HG03520 (cell line): ENCODE results near the gene GRB7.
A peak's percentile ranks its signal among the peaks of the same experiment; 100 is the strongest.
"Not testable (repeated sequence)": the region's sequence is repeated elsewhere in the genome, so short reads cannot be mapped to it uniquely, and the experiment has no call there.

Experiments
- ATAC-seq: cut with Tn5 transposase; IDR thresholded peaks from one replicate; pipeline ENCODE4 v1.9.1; 2021; ENCODE audit warnings: mild to moderate bottlenecking, moderate library complexity; ENCODE audit not compliant: unreplicated experiment

The GRB7 gene

GRCh38 chr17:39730095-39730921 lies 7.4 kb upstream of the GRB7 start, which contains the start of gene MIEN1:
Gene MIEN1, minus strand, starts transcription at chr17:39730532. Its CDS starts 37 bp downstream, at chr17:39730495.
- peak; percentile 79 for ATAC-seq

GRCh38 chr17:39732586-39732985 lies 5.2 kb upstream of the GRB7 start:
- ATAC-seq, result no peak

- ATAC-seq, result no peak
These were observed 1.9 kb upstream of the GRB7 start for GRCh38 chr17:39735882-39736281.

GRCh38 chr17:39736319-39737165 lies 1.2 kb upstream of the GRB7 start:
- no peak for ATAC-seq

DNA sequence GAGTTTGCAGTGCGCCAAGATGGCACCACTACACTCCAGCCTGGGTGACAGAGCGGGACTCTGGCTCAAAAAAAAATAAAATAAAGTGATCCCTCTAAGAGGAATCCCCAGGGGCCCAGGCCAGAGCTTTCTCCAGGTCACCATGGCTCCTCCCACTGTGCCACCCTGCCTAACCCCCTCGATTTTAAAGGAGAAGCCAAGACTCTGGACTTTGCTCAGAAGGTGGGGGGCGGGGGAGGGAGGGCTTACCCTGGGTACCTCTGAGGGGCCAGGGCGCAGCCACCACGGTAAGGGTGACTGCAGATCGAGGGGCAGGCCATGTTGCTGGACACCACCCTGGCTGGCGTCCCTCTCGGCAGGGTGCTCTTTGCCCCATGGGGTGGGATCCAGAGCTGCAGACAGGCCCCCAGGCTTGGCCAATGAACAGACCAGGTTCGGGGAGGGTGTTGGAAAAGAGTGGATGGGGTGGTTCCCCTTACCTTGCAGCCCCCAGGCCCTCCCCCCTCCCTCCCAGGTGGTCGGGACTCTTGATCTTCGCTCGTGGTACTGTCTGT lies 455 bp upstream of the GRB7 start:
- no peak for ATAC-seq

- no peak for ATAC-seq
These were observed 797 bp downstream of the GRB7 start for GRCh38 chr17:39738568-39738901.

DNA sequence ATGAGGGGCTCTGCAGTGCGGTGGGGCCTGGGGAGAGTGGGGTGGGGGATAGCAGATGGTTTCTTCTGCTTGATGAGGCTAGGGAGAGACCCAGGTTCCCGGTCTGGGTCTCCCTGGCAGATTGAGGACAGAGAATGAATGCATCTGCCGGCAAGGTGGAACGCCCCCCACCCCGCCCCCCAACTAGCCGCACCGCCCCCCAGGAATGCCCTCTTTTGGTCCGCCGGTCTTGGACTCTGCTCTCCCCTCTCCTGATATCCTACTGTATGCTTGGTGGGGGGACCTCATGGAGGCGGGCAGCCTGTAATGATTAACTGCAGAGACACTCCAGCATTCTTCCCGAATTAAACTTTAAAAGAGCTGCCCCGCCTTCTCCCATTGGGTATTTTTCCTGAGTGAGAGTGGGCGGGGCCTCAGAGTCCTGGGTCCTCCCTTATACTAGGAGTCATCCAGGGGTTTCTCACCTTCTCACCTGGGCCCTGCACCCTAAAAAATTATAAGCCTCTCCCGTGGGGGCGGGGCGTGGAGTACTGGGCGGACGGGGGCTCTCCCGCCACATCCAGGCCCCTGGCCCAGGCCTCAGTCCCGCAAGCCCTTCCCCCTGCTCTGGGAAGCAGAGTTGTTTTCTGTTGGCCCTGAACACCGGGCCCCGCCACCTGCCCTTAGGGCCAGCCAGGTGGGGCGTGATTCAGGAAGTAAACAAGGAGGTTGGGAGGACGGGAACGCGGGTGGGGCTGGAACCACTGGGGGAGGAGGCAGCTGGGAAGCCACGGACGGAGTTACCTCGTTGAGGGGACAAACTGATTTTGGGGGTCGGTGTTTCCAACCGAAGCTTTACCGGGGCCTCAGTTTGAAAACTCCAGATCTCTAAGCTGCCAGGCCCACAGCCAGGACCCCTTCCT lies 1.5 kb downstream of the GRB7 start:
- no peak for ATAC-seq

DNA sequence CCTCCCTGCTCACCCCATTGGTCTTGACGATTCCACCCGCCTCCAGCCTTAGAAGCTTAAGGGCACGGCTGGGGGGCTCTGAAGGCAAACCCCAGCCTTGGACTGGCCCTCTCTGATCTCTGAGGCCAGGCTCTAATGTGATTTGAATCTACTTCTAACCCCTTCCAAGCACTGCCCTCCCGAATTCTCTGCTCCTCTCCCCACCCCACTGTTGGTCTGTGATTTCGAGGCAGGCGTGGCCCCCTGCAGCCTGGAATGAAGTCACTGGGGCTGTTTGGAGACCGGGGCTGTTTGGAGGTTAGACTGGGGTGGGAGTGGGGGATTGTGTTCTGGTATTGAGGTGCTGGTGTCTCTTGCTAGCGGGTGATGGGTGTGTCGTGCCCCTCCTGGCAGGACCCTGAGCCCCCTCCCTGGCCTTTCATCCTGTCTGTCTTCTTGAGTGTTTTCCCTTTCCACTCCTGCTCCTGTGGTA lies 2.2 kb downstream of the GRB7 start:
- ATAC-seq, result no peak

DNA sequence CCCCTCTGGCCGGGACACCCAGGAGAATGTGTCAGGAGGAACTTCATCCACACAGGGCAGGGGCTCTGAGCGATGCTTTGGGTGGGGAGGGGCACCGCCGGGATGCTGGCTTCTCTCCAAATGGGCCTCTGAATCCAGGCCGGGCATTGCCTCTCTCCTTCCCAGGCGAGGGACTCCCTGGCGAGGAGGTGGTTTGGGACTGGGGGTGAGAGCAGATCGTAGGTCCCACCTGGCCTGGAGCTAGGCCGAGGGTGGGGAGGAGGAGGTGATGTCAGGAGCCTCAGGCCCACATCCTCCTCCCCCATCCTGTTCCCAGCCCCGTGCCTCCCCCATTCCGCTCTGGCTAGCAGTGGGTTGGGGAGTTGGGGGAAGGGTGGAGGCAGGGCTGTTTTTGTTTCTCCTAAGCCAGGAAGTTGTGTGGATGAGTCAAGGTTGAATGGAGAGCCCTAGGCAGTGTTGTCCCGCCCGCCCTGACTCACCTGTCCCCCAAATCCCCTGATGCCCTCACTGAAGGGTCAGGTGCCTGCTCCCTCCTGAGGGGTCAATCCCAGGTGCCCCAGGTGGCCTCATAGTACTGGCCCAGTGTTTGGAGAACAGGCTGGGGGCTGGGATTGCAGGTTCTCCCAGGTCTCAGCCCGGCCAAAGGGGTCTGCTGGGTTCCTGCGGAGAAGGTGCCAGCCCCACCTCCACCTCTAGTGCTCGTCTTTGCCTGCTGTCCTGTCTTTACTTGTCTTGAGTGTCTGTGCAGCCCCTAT lies 2.8 kb downstream of the GRB7 start:
- ATAC-seq, result no peak

- no peak for ATAC-seq
These were observed 4.6 kb downstream of the GRB7 start for GRCh38 chr17:39742126-39742855.

DNA sequence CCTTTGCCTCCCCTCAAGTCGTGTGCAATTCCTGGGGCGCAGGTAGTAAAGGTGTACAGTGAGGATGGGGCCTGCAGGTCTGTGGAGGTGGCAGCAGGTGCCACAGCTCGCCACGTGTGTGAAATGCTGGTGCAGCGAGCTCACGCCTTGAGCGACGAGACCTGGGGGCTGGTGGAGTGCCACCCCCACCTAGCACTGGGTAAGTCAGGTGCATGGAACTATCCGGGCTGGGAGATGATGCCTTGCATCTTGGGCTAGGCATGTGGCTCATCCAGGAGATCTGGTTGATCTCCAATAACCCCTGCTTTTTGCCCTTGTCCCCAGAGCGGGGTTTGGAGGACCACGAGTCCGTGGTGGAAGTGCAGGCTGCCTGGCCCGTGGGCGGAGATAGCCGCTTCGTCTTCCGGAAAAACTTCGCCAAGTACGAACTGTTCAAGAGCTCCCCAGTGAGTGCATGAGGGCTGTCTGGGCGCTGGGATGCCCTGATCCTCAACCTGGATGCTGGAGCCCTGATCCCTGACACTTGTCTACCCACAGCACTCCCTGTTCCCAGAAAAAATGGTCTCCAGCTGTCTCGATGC lies 5.2 kb downstream of the GRB7 start:
- ATAC-seq, result no peak

- ATAC-seq, result no peak
These were observed 6.5 kb downstream of the GRB7 start for GRCh38 chr17:39744075-39744835.

- no peak for ATAC-seq
These were observed 7.1 kb downstream of the GRB7 start for GRCh38 chr17:39744836-39745215.

- no peak for ATAC-seq
These were observed 7.8 kb downstream of the GRB7 start for GRCh38 chr17:39745335-39746144.

- ATAC-seq, result no peak
These were observed 8.4 kb downstream of the GRB7 start for GRCh38 chr17:39746145-39746461.

GRCh38 chr17:39747745-39748144 lies 10.0 kb downstream of the GRB7 start:
- ATAC-seq, result no peak

- not testable (repeated sequence) for ATAC-seq
These were observed 10.8 kb downstream of the GRB7 start for GRCh38 chr17:39748444-39749034.
